ENCODE data around the gene DHRSX.

- no peak for TF ChIP-seq EZH2 (IDR thresholded peaks at IDR 0.05)
- no peak for TF ChIP-seq POLR2AphosphoS5 (IDR thresholded peaks at IDR 0.05; ENCODE audit: borderline replicate concordance, low read depth, low read length)
Measured at GRCh38 chrX:2324151-2324550, 176.6 kb downstream of the DHRSX start.

Data from SK-N-MC (cell line).